Mucosa of stomach (tissue), 1 donor: Measurements from ENCODE around the gene BMI1.
"Not testable (repeated sequence)": the region's sequence is repeated elsewhere in the genome, so short reads cannot be mapped to it uniquely, and the experiment has no call there.

Experiments
- H3K27me3 ChIP-seq: one replicate; pipeline ENCODE4 v1.7.0; 2013; ENCODE audit warnings: mild to moderate bottlenecking, low read length; ENCODE audit not compliant: control insufficient read depth, insufficient read depth
- H3K36me3 ChIP-seq: one replicate; pipeline ENCODE4 v1.7.0; 2013; ENCODE audit warnings: low read length; ENCODE audit not compliant: control insufficient read depth, insufficient read depth
- H3K4me1 ChIP-seq: one replicate; pipeline ENCODE4 v1.7.0; 2013; ENCODE audit warnings: mild to moderate bottlenecking, low read length; ENCODE audit not compliant: control insufficient read depth, insufficient read depth
- H3K4me3 ChIP-seq: one replicate; pipeline ENCODE4 v1.7.0; 2013; ENCODE audit warnings: low read length
- H3K9ac ChIP-seq: one replicate; pipeline ENCODE4 v1.7.0; 2013; ENCODE audit warnings: mild to moderate bottlenecking, low read length, moderate library complexity
- H3K9me3 ChIP-seq: one replicate; pipeline ENCODE4 v1.7.0; 2013; ENCODE audit warnings: mild to moderate bottlenecking, low read length, moderate library complexity; ENCODE audit not compliant: control insufficient read depth
- donor health status: Pancreatic carcinoma.

The BMI1 gene

DNA sequence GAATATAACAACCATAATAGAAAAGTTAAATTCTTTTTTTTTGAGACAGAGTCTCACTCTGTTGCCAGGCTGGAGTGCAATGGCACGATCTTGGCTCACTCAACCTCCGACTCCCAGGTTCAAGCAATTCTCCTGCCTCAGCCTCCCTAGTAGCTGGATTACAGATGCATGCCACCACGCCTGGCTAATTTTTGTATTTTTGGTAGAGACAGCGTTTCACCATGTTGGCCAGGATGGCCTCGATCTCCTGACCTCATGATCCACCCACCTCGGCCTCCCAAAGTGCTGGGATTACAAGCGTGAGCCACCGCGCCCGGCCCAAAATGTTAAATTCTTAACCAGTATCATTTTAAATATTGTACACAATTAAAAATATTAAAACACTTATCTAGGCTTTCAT lies 10.9 kb upstream of the BMI1 start:
- H3K36me3 ChIP-seq, H3K27me3 ChIP-seq, H3K4me1 ChIP-seq, H3K4me3 ChIP-seq, H3K9ac ChIP-seq, H3K9me3 ChIP-seq: not testable (repeated sequence)

DNA sequence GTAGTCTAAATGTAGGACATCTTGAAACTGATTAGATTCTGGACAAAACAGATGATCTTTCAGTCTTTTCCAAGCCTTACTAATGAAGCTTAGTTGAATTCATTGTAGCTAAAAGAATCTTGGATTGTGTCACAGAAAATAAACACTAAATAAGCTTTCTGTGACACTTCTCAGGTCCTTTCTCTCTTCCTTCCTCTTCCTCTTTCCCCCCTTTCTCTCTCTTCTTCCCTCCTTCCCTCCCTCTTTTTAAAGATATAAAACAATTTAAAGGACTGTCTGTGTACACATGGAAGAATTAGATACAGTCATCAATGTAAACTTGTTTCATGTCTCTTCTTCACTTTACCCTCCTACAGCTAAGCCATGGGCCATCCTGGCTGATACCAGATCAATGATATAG lies 10.0 kb upstream of the BMI1 start:
- Histone ChIP-seq H3K36me3 (no peaks in the 10 kb centered on the region), H3K9me3 (no peaks in the 10 kb centered on the region), H3K27me3 (peaks cover 6% of the 10 kb centered on the region), H3K4me3 (no peak overlapping the region), H3K9ac (no peak overlapping the region), H3K4me1 (no peaks in the 10 kb centered on the region)

DNA sequence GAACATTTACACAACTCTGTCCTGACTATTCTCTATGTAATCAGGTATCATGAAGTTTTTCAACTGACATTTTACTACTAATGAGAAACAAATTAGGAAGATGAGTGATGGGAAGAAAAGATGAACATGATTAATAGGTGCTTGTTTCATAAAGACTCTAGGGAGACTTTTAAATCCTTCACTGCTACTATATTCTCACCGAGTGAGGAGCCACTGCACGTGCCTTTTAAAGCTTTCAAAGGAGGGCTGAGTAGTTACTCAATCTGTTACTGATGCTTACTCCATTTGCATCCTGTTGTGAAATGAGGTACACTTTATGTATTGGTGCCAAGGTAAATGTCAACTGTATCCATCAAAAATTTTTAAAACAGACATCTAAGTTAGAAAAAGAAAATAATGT lies 6.0 kb upstream of the BMI1 start:
- Histone ChIP-seq H3K4me1 (peaks cover 7% of the 10 kb centered on the region), H3K9ac (no peak overlapping the region), H3K36me3 (no peaks in the 10 kb centered on the region), H3K4me3 (no peak overlapping the region), H3K27me3 (no peaks in the 10 kb centered on the region), H3K9me3 (no peaks in the 10 kb centered on the region)

DNA sequence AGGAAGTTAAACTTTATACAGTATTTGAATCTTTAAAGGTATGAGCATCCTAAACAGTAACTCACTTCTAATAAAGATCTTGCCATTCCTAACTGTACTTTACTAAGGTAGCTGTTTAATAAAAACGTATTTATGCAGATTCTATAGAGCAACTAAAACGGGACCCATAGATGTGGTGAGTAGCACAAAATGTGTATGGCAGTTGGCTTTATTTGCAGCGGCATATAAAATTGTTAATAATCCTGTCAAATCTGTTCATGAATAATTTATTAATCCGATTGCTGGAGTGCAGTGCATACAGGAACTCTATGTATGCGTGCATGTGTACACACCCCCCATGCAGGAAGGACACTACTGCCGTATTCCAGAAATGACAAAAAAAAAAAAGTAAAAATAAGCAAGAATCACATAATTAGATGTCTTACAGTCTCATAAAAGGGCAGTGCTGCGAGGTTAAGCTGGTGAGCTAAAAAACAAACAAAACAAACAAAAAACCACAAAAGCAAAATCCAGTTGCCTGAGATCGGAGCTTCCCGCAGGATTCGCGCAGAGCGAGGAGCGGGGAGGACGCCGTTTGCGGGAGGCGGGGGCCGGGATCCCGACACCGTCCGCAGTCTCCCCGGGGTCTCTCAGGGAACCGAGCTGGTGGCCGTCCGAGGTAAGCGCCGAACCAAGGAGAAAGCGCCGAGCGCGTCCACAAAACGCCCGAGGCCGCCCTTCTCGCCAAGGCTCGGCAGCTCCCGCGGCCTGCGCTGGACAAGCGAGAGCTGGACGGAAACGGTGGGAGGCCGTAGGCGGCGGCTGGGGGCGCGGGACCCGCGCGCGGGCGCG lies 5.2 kb upstream of the BMI1 start:
- no peaks in the 10 kb centered on the region for H3K27me3 ChIP-seq
- H3K9ac ChIP-seq = peak overlapping the region; percentile 93
- peak overlapping the region; percentile 80 for H3K4me3 ChIP-seq
- H3K9me3 ChIP-seq = no peaks in the 10 kb centered on the region
- no peaks in the 10 kb centered on the region for H3K36me3 ChIP-seq
- H3K4me1 ChIP-seq = peaks cover 9% of the 10 kb centered on the region

DNA sequence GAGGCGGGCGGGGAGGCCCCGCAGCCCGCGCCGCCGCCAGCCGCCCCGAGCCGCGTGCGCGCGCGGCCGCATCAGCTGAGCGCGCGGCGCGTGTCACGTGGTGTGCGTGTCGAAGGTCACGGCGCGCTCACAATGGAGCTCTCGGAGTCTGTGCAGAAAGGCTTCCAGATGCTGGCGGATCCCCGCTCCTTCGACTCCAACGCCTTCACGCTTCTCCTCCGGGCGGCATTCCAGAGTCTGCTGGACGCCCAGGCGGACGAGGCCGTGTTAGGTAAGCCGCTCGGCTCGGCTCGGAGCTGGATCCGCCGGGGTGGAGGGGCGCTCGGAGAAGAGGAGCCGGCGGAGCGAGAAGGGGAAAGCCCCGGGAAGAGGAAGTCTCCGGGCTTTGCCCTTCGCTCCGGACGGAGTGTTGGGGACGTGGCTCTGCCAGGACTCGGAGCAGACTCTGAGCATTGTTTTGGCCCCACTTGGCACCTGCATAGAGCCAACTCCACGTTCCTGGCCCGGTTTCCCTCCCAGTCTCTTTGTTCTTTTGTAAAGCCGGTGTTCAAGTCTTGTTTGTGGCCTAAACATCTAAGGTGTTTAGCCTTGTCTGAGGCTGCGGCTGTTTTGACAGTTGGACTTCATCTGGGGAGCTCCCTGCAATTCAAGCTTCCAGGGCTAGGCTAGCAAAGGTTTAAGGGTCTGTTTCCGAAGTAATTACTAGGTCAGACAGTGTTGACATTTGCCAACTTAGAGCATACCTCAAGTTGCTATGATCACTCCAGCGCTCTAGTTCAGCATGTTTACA lies 4.4 kb upstream of the BMI1 start, which contains the start of gene COMMD3:
Gene COMMD3 (plus strand): TSS at position 103 of the 790 bp plus-strand sequence. CDS start 30 bp downstream, at position 133.
- Histone ChIP-seq H3K4me1 (peaks cover 9% of the 10 kb centered on the region), H3K36me3 (no peaks in the 10 kb centered on the region), H3K27me3 (no peaks in the 10 kb centered on the region), H3K4me3 (peak within 1 kb of the TSS; percentile 96), H3K9ac (peak within 1 kb of the TSS; percentile 93), H3K9me3 (no peaks in the 10 kb centered on the region)

DNA sequence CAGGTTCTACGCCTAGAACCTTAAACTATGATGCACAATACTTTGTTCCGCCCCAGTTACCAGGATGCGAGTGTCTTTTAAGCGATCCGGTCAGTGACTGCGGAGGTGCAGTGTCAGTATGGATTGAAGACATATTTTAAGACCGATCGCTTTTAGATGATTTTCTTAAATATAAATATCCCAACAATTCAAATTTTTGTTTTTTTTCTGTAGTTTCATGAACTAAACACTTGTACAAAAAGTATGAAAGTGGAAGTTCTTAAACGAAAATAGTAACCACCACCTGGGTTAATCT lies 3.9 kb upstream of the BMI1 start:
- Histone ChIP-seq H3K4me3 (peak overlapping the region; percentile 96), H3K36me3 (no peaks in the 10 kb centered on the region), H3K9ac (peak overlapping the region; percentile 88), H3K4me1 (peaks cover 9% of the 10 kb centered on the region), H3K27me3 (peaks cover 2% of the 10 kb centered on the region), H3K9me3 (no peaks in the 10 kb centered on the region)

DNA sequence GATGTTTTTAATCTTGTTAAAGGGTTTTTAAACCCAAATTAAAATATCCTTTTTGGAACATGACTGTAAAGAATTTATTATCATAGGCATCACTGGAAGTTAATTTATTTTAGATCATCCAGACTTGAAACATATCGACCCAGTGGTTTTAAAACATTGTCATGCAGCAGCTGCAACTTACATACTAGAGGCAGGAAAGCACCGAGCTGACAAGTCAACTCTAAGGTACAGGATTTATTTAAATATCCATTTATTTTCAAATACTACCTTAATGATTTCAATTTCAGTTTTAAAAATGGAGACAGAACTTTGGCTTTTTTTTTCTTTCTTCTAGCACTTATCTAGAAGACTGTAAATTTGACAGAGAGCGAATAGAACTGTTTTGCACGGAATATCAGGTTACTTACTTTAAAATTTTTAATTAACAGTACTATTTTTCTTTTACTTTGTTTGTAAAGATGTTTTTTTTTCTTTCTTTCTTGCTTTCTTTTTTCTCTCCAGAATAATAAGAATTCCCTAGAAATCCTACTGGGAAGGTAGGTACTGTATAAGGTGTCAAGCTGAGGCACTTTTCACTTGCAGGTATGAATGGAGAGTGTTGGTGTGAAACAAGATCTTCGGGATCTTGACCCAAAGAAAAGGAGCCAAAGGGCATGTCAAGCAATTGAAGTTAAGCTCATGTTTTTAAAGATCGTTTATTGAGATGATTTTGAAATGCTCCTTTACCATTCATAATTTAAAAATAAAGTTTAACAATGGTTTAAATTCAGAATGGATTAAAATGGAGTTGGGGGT lies 2.9 kb upstream of the BMI1 start:
- H3K9me3 ChIP-seq = no peaks in the 10 kb centered on the region
- H3K9ac ChIP-seq = no peak overlapping the region
- peaks cover 9% of the 10 kb centered on the region for H3K4me1 ChIP-seq
- H3K4me3 ChIP-seq = no peak overlapping the region
- no peaks in the 10 kb centered on the region for H3K36me3 ChIP-seq
- peaks cover 11% of the 10 kb centered on the region for H3K27me3 ChIP-seq

DNA sequence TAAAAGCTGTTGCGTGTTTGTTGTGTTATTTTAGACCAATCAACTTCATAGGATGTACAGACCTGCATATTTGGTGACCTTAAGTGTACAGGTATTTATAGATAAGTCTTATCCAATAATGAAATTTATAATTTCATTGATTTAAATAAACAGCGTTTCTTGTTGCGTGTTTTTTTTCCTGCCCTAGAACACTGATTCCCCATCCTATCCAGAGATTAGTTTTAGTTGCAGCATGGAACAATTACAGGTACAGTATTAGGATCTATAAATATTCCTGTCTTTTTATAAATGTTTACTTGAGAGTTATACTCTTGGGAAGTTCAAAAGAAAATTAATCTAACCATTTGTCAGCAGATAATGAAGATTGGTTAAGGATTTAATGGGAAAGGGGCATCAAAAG lies 2.1 kb upstream of the BMI1 start:
- Histone ChIP-seq H3K9ac (no peak overlapping the region), H3K4me1 (peaks cover 9% of the 10 kb centered on the region), H3K36me3 (no peaks in the 10 kb centered on the region), H3K4me3 (no peak overlapping the region), H3K27me3 (peaks cover 19% of the 10 kb centered on the region), H3K9me3 (no peaks in the 10 kb centered on the region)

DNA sequence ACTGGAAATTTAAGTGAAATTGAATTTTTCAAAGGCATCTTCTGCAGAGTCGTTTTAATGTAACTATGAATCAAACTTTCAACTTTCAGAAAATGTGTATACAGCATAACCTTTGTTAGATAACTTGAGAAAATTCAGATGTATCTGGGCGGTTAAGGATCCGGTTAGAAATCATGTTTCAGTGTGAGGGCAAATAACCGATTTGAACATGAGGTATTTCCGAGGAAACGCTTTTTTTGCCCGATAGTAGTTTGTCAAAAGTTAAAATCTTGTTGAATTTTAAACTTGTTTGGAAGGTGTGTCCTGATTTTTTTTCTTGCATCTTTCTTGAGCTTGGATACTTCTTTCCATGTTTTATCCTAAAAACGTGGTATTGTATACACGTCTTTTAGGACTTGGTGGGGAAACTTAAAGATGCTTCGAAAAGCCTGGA lies 1.3 kb upstream of the BMI1 start:
- no peak overlapping the region for H3K4me3 ChIP-seq
- no peaks in the 10 kb centered on the region for H3K36me3 ChIP-seq
- H3K9ac ChIP-seq = peak overlapping the region; percentile 10
- peaks cover 27% of the 10 kb centered on the region for H3K27me3 ChIP-seq
- H3K4me1 ChIP-seq = peaks cover 15% of the 10 kb centered on the region
- no peaks in the 10 kb centered on the region for H3K9me3 ChIP-seq

DNA sequence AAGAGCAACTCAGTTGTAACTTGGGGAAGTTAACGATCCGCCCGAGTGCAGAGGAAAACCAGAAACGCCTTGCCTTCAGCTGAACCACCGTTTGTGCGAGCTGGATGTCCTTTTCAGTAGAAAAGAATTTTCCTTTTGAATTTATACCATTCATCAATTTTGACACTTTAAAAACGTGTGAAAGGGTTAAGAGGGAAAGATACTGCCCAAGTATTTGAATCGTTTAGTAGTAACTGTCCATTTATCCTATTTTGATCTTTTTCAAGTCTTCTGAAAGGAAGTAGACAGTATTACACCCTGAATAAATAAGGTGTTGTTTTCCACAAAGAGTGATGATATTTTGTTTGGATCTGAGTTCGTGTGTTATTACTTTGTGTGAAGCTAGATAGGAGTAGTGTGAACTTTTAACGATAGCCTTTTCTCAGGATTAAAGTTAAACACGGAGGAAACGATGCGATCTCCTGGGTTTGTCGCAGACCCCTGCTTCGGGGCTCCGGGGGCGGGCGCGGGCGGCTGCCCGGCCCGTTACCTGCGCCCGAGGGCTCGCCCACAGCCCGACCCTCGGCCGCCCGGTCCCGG lies 830 bp upstream of the BMI1 start:
- Histone ChIP-seq H3K9ac (peak overlapping the region; percentile 10), H3K9me3 (no peaks in the 10 kb centered on the region), H3K36me3 (no peaks in the 10 kb centered on the region), H3K27me3 (peaks cover 32% of the 10 kb centered on the region), H3K4me1 (peaks cover 20% of the 10 kb centered on the region), H3K4me3 (no peak overlapping the region)

DNA sequence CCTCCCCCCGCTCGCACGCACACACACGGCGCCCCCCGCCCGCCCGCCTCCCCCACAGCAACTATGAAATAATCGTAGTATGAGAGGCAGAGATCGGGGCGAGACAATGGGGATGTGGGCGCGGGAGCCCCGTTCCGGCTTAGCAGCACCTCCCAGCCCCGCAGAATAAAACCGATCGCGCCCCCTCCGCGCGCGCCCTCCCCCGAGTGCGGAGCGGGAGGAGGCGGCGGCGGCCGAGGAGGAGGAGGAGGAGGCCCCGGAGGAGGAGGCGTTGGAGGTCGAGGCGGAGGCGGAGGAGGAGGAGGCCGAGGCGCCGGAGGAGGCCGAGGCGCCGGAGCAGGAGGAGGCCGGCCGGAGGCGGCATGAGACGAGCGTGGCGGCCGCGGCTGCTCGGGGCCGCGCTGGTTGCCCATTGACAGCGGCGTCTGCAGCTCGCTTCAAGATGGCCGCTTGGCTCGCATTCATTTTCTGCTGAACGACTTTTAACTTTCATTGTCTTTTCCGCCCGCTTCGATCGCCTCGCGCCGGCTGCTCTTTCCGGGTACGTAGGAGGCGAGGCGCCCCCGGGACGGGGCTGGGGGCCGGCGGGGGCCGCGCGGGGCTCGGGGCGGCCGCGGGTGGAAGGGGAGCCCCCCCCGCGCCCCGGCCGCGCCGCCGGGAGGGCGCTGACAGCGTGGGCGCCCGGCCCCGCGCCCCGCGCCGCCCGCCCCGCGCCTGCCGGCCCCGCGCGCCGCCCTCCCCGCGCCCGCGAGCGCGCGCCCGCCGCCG lies 441 bp downstream of the BMI1 start:
- H3K4me1 ChIP-seq = peaks cover 20% of the 10 kb centered on the region
- H3K4me3 ChIP-seq = peak overlapping the region; percentile 56
- H3K9ac ChIP-seq = peak overlapping the region; percentile 89
- peaks cover 33% of the 10 kb centered on the region for H3K27me3 ChIP-seq
- no peaks in the 10 kb centered on the region for H3K9me3 ChIP-seq
- no peaks in the 10 kb centered on the region for H3K36me3 ChIP-seq
